ENCODE data around the gene LOXL4. TPM values are rescaled to one million over a fixed set of nuclear protein-coding genes. Genes with fewer than 3 reads are reported as not detected.

The LOXL4 gene
- polyA plus RNA-seq, 3 donors: 0.03 to 0.05 TPM; not detected in 1

DNA sequence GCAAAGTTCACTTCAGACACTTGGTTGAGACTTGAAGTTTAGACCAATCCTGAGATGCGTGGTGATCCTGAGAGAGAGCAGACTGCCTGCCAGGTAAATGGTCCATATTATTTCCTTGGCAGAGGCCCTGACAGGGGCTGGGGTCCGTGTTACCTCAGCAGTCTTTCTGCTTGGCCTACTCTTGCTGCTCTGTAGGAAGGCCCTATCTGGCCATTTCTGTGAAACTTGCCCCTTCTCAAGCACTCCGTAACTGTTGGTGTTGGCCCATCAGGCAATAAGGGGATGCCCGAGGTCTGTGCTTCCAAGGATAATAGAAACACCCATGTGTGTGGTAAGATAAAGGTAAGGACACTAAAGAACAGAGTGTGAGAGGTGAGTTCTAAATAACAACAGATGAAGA is 20.0 kb downstream of the LOXL4 start:
- no peaks in the 10 kb centered on the region for H3K27me3 ChIP-seq (ENCODE audit: control insufficient read depth in 2 of 2, insufficient read depth in 2 of 2, low read length in 2 of 2)
- TF ChIP-seq, protein P1, sequence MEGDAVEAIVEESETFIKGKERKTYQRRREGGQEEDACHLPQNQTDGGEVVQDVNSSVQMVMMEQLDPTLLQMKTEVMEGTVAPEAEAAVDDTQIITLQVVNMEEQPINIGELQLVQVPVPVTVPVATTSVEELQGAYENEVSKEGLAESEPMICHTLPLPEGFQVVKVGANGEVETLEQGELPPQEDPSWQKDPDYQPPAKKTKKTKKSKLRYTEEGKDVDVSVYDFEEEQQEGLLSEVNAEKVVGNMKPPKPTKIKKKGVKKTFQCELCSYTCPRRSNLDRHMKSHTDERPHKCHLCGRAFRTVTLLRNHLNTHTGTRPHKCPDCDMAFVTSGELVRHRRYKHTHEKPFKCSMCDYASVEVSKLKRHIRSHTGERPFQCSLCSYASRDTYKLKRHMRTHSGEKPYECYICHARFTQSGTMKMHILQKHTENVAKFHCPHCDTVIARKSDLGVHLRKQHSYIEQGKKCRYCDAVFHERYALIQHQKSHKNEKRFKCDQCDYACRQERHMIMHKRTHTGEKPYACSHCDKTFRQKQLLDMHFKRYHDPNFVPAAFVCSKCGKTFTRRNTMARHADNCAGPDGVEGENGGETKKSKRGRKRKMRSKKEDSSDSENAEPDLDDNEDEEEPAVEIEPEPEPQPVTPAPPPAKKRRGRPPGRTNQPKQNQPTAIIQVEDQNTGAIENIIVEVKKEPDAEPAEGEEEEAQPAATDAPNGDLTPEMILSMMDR (IDR thresholded peaks at IDR 0.05): no peak
- H3K4me1 ChIP-seq (ENCODE audit: control insufficient read depth in 1 of 2, insufficient read depth in 2 of 2, low read length in 2 of 2): no peaks in the 10 kb centered on the region
- Mint-ChIP-seq H3K27me3 (ENCODE audit: low read depth in 3 of 3) (peaks cover 0 to 1% (median 0%) of the 10 kb centered on the region in 3 donors), H3K4me1 (peaks cover 2% of the 10 kb centered on the region), H3K27ac (peak overlapping the region in 1 of 7 donors; percentile 2), H3K36me3 (peaks cover 76 to 90% of the 10 kb centered on the region in 2 donors), H3K9me3 (no peaks in the 10 kb centered on the region), H3K4me3 (no peak overlapping the region)
- H3K9ac ChIP-seq (ENCODE audit: insufficient read depth, low read length, poor library complexity, severe bottlenecking): no peak overlapping the region
- H3K4me2 ChIP-seq (replicated peaks; ENCODE audit: extremely low read depth, low read length, poor library complexity, severe bottlenecking): no peak overlapping the region
- H4K20me1 ChIP-seq (ENCODE audit: insufficient read depth, low read length): no peaks in the 10 kb centered on the region
- DNase-seq: no peak
- WGBS (ENCODE audit: insufficient coverage): 97% methylated on average over 3 of the region's 4 CpGs
- no peaks in the 10 kb centered on the region for H3K9me3 ChIP-seq (replicated peaks in 1 of 2; ENCODE audit: control insufficient read depth in 1 of 2, insufficient read depth in 1 of 2, low read length in 2 of 2)
- no peaks in the 10 kb centered on the region for H3K79me2 ChIP-seq (ENCODE audit: insufficient read depth, low read length)
- H3K27ac ChIP-seq (ENCODE audit: low read depth in 1 of 2, low read length in 2 of 2): no peak overlapping the region
- no peak overlapping the region for H2AFZ ChIP-seq (ENCODE audit: insufficient read depth, low read depth, low read length, poor library complexity, severe bottlenecking)
- intact Hi-C loops (cut with micrococcal nuclease): no loop called here
- H3K36me3 ChIP-seq (replicated peaks in 1 of 2; ENCODE audit: control insufficient read depth in 1 of 2, insufficient read depth in 2 of 2, low read length in 2 of 2): peaks cover 67 to 93% of the 10 kb centered on the region in 2 donors
- H3K4me3 ChIP-seq (replicated peaks in 1 of 3; ENCODE audit: low read depth in 2 of 3, low read length in 3 of 3): no peak overlapping the region

- no peak overlapping the region for H3K4me3 Mint-ChIP-seq
- Histone ChIP-seq H3K9ac (ENCODE audit: insufficient read depth, low read length, poor library complexity, severe bottlenecking) (no peak overlapping the region), H3K27ac (ENCODE audit: low read depth in 1 of 2, low read length in 2 of 2) (no peak overlapping the region), H3K9me3 (replicated peaks in 1 of 2; ENCODE audit: control insufficient read depth in 1 of 2, insufficient read depth in 1 of 2, low read length in 2 of 2) (no peaks in the 10 kb centered on the region), H3K27me3 (ENCODE audit: control insufficient read depth in 2 of 2, insufficient read depth in 2 of 2, low read length in 2 of 2) (no peaks in the 10 kb centered on the region), H3K4me1 (ENCODE audit: control insufficient read depth in 1 of 2, insufficient read depth in 2 of 2, low read length in 2 of 2) (no peaks in the 10 kb centered on the region), H3K36me3 (replicated peaks in 1 of 2; ENCODE audit: control insufficient read depth in 1 of 2, insufficient read depth in 2 of 2, low read length in 2 of 2) (peaks cover 69 to 100% of the 10 kb centered on the region in 2 donors), H2AFZ (ENCODE audit: insufficient read depth, low read depth, low read length, poor library complexity, severe bottlenecking) (no peak overlapping the region), H4K20me1 (ENCODE audit: insufficient read depth, low read length) (no peaks in the 10 kb centered on the region), H3K4me2 (replicated peaks; ENCODE audit: extremely low read depth, low read length, poor library complexity, severe bottlenecking) (no peak overlapping the region), H3K4me3 (replicated peaks in 1 of 3; ENCODE audit: low read depth in 2 of 3, low read length in 3 of 3) (no peak overlapping the region), H3K79me2 (ENCODE audit: insufficient read depth, low read length) (no peaks in the 10 kb centered on the region)
- peak overlapping the region in 3 of 7 donors; percentile 2 to 33 (median 19) for H3K27ac Mint-ChIP-seq
- H3K27me3 Mint-ChIP-seq (ENCODE audit: low read depth in 3 of 3): peaks cover 0 to 1% (median 0%) of the 10 kb centered on the region in 3 donors
- intact Hi-C loops (cut with micrococcal nuclease): no loop called here
- TF ChIP-seq, protein P1 (IDR thresholded peaks at IDR 0.05): no peak
- no peak for DNase-seq
- peaks cover 2% of the 10 kb centered on the region for H3K4me1 Mint-ChIP-seq
- WGBS (ENCODE audit: insufficient coverage): 89% methylated on average over 2 of the region's 6 CpGs
- H3K36me3 Mint-ChIP-seq: peaks cover 83 to 95% of the 10 kb centered on the region in 2 donors
- no peaks in the 10 kb centered on the region for H3K9me3 Mint-ChIP-seq
Measured at GRCh38 chr10:98246911-98247805, 20.8 kb downstream of the LOXL4 start.
